H9 (cell line): ENCODE data around the gene SEC23B. TPM values are rescaled to one million over a fixed set of nuclear protein-coding genes. Genes with fewer than 3 reads are reported as not detected.
A peak's percentile ranks its signal among the peaks of the same experiment; 100 is the strongest.

ENCODE experiments used
- DNase-seq: peaks from one replicate; pipeline ENCODE4 v3.0.0-alpha.2; 2017
- H2AFZ ChIP-seq: one replicate; pipeline ENCODE4 v1.6.1; 2013; ENCODE audit warnings: mild to moderate bottlenecking, low read length, control low read depth, moderate library complexity
- H2AK5ac ChIP-seq: 2 replicates; pipeline ENCODE4 v1.6.1; 2013; ENCODE audit warnings: low read length, control low read depth, mixed read lengths; ENCODE audit not compliant: insufficient read length
- H2BK120ac ChIP-seq: one replicate; pipeline ENCODE4 v1.6.1; 2013; ENCODE audit warnings: low read depth, mild to moderate bottlenecking, low read length, control low read depth, inconsistent platforms; ENCODE audit not compliant: poor library complexity, severe bottlenecking
- H2BK12ac ChIP-seq: 2 replicates; pipeline ENCODE4 v1.6.1; 2013; ENCODE audit warnings: low read length, control low read depth, mixed read lengths, low read depth; ENCODE audit not compliant: insufficient read length
- H2BK15ac ChIP-seq: 2 replicates; pipeline ENCODE4 v1.6.1; 2013; ENCODE audit warnings: low read depth, low read length, control low read depth
- H2BK20ac ChIP-seq: one replicate; pipeline ENCODE4 v1.6.1; 2013; ENCODE audit warnings: low read depth, mild to moderate bottlenecking, low read length, control low read depth, inconsistent platforms; ENCODE audit not compliant: poor library complexity, severe bottlenecking
- H2BK5ac ChIP-seq: 2 replicates; pipeline ENCODE4 v1.6.1; 2013; ENCODE audit warnings: low read length, control low read depth, mixed read lengths; ENCODE audit not compliant: insufficient read length
- H3K14ac ChIP-seq: 2 replicates; pipeline ENCODE4 v1.6.1; 2013; ENCODE audit warnings: low read length, control low read depth; ENCODE audit not compliant: insufficient read depth
- H3K18ac ChIP-seq: 2 replicates; pipeline ENCODE4 v1.6.1; 2013; ENCODE audit warnings: low read depth, mild to moderate bottlenecking, mixed read lengths, low read length, control low read depth; ENCODE audit not compliant: insufficient read length
- H3K23ac ChIP-seq: 2 replicates; pipeline ENCODE4 v1.6.1; 2013; ENCODE audit warnings: low read length, control low read depth, mixed read lengths, low read depth; ENCODE audit not compliant: insufficient read length
- H3K23me2 ChIP-seq: 2 replicates; pipeline ENCODE4 v1.6.1; 2013; ENCODE audit warnings: low read depth, mild to moderate bottlenecking, mixed read lengths, low read length, control low read depth; ENCODE audit not compliant: insufficient read length, poor library complexity, severe bottlenecking
- H3K27ac ChIP-seq: 2 replicates; pipeline ENCODE4 v1.5.1; 2013; ENCODE audit warnings: low read length, control low read depth, mixed read lengths, low read depth; ENCODE audit not compliant: insufficient read length
- H3K27me3 ChIP-seq: 2 replicates; pipeline ENCODE4 v1.6.1; 2013; ENCODE audit warnings: low read length, control low read depth, inconsistent platforms; ENCODE audit not compliant: insufficient read depth
- H3K4ac ChIP-seq: 2 replicates; pipeline ENCODE4 v1.6.1; 2013; ENCODE audit warnings: low read depth, mild to moderate bottlenecking, control low read depth, inconsistent platforms, low read length, moderate library complexity
- H3K4me1 ChIP-seq: 2 replicates; pipeline ENCODE4 v1.6.1; 2013; ENCODE audit warnings: low read length, control low read depth, inconsistent platforms; ENCODE audit not compliant: insufficient read depth
- H3K4me2 ChIP-seq: 2 replicates; pipeline ENCODE4 v1.6.1; 2013; ENCODE audit warnings: low read length, control low read depth, mixed read lengths; ENCODE audit not compliant: insufficient read length, insufficient read depth
- H3K56ac ChIP-seq: 2 replicates; pipeline ENCODE4 v1.6.1; 2013; ENCODE audit warnings: low read depth, mild to moderate bottlenecking, mixed read lengths, low read length, control low read depth; ENCODE audit not compliant: insufficient read length
- H3K79me1 ChIP-seq: 2 replicates; pipeline ENCODE4 v1.6.1; 2013; ENCODE audit warnings: low read depth, mild to moderate bottlenecking, moderate library complexity, low read length, control low read depth, inconsistent platforms; ENCODE audit not compliant: insufficient read depth, poor library complexity, severe bottlenecking
- H3K79me2 ChIP-seq: 2 replicates; pipeline ENCODE4 v1.6.1; 2013; ENCODE audit warnings: low read length, control low read depth, inconsistent platforms; ENCODE audit not compliant: insufficient read depth
- H3K9ac ChIP-seq: 2 replicates; pipeline ENCODE4 v1.6.1; 2013; ENCODE audit warnings: low read length, control low read depth, mixed read lengths; ENCODE audit not compliant: insufficient read length; ENCODE audit errors: extremely low read depth
- H3K9me3 ChIP-seq: one replicate; pipeline ENCODE4 v1.6.1; 2013; ENCODE audit warnings: low read depth, low read length, inconsistent platforms; ENCODE audit not compliant: control insufficient read depth
- H3T11ph ChIP-seq: one replicate; pipeline ENCODE4 v1.6.1; 2013; ENCODE audit warnings: mild to moderate bottlenecking, low read length, control low read depth, inconsistent platforms
- H4K20me1 ChIP-seq: one replicate; pipeline ENCODE4 v1.6.1; 2013; ENCODE audit not compliant: control insufficient read depth, insufficient read length, insufficient read depth
- H4K5ac ChIP-seq: 2 replicates; pipeline ENCODE4 v1.6.1; 2013; ENCODE audit warnings: low read depth, mild to moderate bottlenecking, mixed read lengths, low read length, control low read depth; ENCODE audit not compliant: insufficient read length
- H4K8ac ChIP-seq: replicated peaks from 2 replicates; pipeline ENCODE4 v1.6.1; 2013; ENCODE audit warnings: low read length, control low read depth, mixed read lengths, low read depth; ENCODE audit not compliant: insufficient read length
- H4K91ac ChIP-seq: 2 replicates; pipeline ENCODE4 v1.6.1; 2013; ENCODE audit warnings: low read depth, mild to moderate bottlenecking, moderate library complexity, mixed read lengths, low read length, control low read depth; ENCODE audit not compliant: insufficient read length
- H3K27ac Mint-ChIP-seq, 3 experiments: 2 replicates in 2 of 3; 3 replicates in 1 of 3; pipeline ENCODE4 v1.8.0; 2020 to 2021; ENCODE audit warnings: mixed read lengths in 3 of 3, mild to moderate bottlenecking in 1 of 3, moderate library complexity in 1 of 3
- H3K27me3 Mint-ChIP-seq: 2 replicates; pipeline ENCODE4 v1.8.0; 2021; ENCODE audit warnings: low read depth, mild to moderate bottlenecking, moderate library complexity, mixed read lengths
- H3K36me3 Mint-ChIP-seq, 3 experiments: 2 replicates in 2 of 3; 3 replicates in 1 of 3; pipeline ENCODE4 v1.8.0; 2020 to 2021; ENCODE audit warnings: low read depth in 3 of 3, mixed read lengths in 3 of 3; ENCODE audit not compliant: insufficient read depth in 1 of 3
- H3K4me1 Mint-ChIP-seq, 2 experiments: 2 replicates each; pipeline ENCODE4 v1.8.0; 2020; ENCODE audit warnings: mixed read lengths in 2 of 2
- H3K4me3 Mint-ChIP-seq, 2 experiments: 2 replicates in 1 of 2; 3 replicates in 1 of 2; pipeline ENCODE4 v1.8.0; 2020 to 2021; ENCODE audit warnings: mild to moderate bottlenecking in 2 of 2, mixed read lengths in 2 of 2, moderate library complexity in 1 of 2
- H3K9me3 Mint-ChIP-seq, 2 experiments: 2 replicates in 1 of 2; 3 replicates in 1 of 2; pipeline ENCODE4 v1.8.0; 2020; ENCODE audit warnings: mild to moderate bottlenecking in 2 of 2, mixed read lengths in 2 of 2, moderate library complexity in 1 of 2
- WGBS: extraction: QIAGEN DNeasy Blood & Tissue Kit; methylation state at CpG from one replicate; pipeline ENCODE4 v1.1.7; 2013; ENCODE audit warnings: missing lambda C conversion rate, low lambda C conversion rate, mixed read lengths; ENCODE audit not compliant: insufficient read length; ENCODE audit errors: extremely low coverage; 5-methylcytosine and 5-hydroxymethylcytosine counted together
- total RNA-seq: library from RNA; stranded (reverse); gene quantifications from 2 replicates; pipeline ENCODE4 v1.2.1, GENCODE V29; 2021
- TF ChIP-seq, protein P1 (sequence below): fragments of 200-600 bp; sonication (generic); conservative IDR thresholded peaks from 3 replicates; pipeline ENCODE4 v1.8.0; 2021; ENCODE audit warnings: antibody characterized with exemption, mild to moderate bottlenecking

Gene SEC23B
- total RNA-seq, 1 experiment from 2014 or later: 65.9 TPM

DNA sequence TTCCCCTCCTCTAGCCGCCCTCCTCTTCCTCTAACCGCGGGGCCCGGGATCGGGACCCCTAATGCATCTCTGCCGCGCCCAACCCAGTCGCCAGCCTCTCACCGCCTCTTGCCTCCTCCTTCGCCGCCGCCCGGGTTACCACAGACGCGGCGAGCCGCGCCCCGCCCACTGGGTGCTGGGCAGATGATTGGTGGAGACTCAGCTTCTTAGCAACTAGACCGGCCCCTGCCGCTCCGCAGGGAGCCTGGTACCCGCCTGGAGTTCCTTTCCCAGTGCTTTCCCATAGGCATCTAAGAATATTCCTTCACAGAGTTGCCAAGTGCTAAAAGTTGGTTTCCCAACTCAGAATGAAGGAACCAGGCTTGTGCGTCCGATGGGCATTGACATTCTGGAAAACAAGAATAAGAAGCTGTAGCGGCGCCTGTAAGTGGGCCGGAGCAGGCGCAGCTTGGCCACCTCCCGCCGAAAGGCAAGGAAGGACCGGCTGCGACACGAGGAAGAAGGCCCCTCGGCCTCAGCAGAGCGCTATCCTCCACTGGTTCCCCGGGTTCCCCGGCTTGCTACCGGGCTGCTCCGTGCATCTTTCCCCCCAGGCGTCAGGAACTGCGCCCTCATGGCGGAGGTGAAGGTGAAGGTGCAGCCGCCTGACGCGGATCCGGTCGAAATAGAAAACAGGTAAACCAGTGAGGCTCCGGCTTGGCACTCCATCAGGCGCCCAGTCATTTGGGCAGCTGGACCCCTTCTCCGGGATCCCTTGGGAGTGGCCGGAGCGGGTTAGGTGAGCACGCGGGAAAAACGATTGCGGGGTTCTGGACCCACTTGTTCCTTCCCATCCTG is 40.6 kb upstream of the SEC23B start, which contains the start of the genes DZANK1 and POLR3F:
Gene DZANK1, minus strand, starts transcription at position 137 of the 837 bp plus-strand sequence. CDS start 1,672 bp downstream, outside the sequence.
Gene POLR3F, plus strand, starts transcription at position 497 of the 837 bp plus-strand sequence. Its CDS starts 117 bp downstream, at position 614.
- no peak within 1 kb of the TSS for H3K23ac ChIP-seq
- no peaks in the 10 kb centered on the region for H3K9me3 ChIP-seq
- H3K4me2 ChIP-seq: peak within 1 kb of the TSS; percentile 100
- H3K23me2 ChIP-seq: peaks cover 11% of the 10 kb centered on the region
- Mint-ChIP-seq H3K9me3 (no peaks in the 10 kb centered on the region), H3K27me3 (no peaks in the 10 kb centered on the region), H3K4me3 (peak within 1 kb of the TSS; percentile 98 to 99), H3K36me3 (peaks cover 0 to 7% (median 5%) of the 10 kb centered on the region in 3 experiments; a peak in 3 of 7 replicates), H3K4me1 (peaks cover 10 to 13% of the 10 kb centered on the region in 2 experiments), H3K27ac (peak within 1 kb of the TSS; percentile 100)
- peak within 1 kb of the TSS; percentile 99 for H3K18ac ChIP-seq
- H2AFZ ChIP-seq: peak within 1 kb of the TSS; percentile 60
- H4K5ac ChIP-seq: peak within 1 kb of the TSS; percentile 92
- H2AK5ac ChIP-seq: no peak within 1 kb of the TSS
- H3K79me1 ChIP-seq: peaks cover 4% of the 10 kb centered on the region
- peak within 1 kb of the TSS; percentile 83 for H3K27ac ChIP-seq
- H2BK5ac ChIP-seq: peak within 1 kb of the TSS; percentile 94
- H3K56ac ChIP-seq: peak within 1 kb of the TSS; percentile 28
- TF ChIP-seq, protein P1, sequence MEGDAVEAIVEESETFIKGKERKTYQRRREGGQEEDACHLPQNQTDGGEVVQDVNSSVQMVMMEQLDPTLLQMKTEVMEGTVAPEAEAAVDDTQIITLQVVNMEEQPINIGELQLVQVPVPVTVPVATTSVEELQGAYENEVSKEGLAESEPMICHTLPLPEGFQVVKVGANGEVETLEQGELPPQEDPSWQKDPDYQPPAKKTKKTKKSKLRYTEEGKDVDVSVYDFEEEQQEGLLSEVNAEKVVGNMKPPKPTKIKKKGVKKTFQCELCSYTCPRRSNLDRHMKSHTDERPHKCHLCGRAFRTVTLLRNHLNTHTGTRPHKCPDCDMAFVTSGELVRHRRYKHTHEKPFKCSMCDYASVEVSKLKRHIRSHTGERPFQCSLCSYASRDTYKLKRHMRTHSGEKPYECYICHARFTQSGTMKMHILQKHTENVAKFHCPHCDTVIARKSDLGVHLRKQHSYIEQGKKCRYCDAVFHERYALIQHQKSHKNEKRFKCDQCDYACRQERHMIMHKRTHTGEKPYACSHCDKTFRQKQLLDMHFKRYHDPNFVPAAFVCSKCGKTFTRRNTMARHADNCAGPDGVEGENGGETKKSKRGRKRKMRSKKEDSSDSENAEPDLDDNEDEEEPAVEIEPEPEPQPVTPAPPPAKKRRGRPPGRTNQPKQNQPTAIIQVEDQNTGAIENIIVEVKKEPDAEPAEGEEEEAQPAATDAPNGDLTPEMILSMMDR: no peak
- H2BK12ac ChIP-seq: no peak within 1 kb of the TSS
- peak within 1 kb of the TSS; percentile 93 for H3K14ac ChIP-seq
- H3K79me2 ChIP-seq: peaks cover 9% of the 10 kb centered on the region
- WGBS: no CpG with 5 or more reads among the region's 57 CpGs
- no peak within 1 kb of the TSS for H2BK120ac ChIP-seq
- H3K4ac ChIP-seq: no peak within 1 kb of the TSS
- no peak within 1 kb of the TSS for H2BK15ac ChIP-seq
- no peaks in the 10 kb centered on the region for H4K20me1 ChIP-seq
- no peak within 1 kb of the TSS for H3T11ph ChIP-seq
- no peaks in the 10 kb centered on the region for H3K27me3 ChIP-seq
- peak within 1 kb of the TSS; percentile 92 for H3K9ac ChIP-seq
- no peaks in the 10 kb centered on the region for H3K4me1 ChIP-seq
- no peak within 1 kb of the TSS for H4K91ac ChIP-seq
- DNase-seq: peak; percentile 97
- no peak within 1 kb of the TSS for H2BK20ac ChIP-seq
- peak within 1 kb of the TSS; percentile 89 for H4K8ac ChIP-seq
